Astrocyte (in vitro differentiated cells and primary cell): ENCODE data around the gene ITPRIP.

Source experiments
- EZH2 ChIP-seq: IDR thresholded peaks from 2 replicates; pipeline ENCODE4 v1.6.1; 2012; ENCODE audit warnings: mild to moderate bottlenecking, low read length, inconsistent platforms; ENCODE audit not compliant: insufficient read depth
- TF ChIP-seq, protein P1 (sequence below): IDR thresholded peaks from 2 replicates; pipeline ENCODE4 v1.5.1; 2011; ENCODE audit warnings: low read depth, mild to moderate bottlenecking, inconsistent platforms, low read length, moderate library complexity; ENCODE audit not compliant: insufficient read depth

DNA sequence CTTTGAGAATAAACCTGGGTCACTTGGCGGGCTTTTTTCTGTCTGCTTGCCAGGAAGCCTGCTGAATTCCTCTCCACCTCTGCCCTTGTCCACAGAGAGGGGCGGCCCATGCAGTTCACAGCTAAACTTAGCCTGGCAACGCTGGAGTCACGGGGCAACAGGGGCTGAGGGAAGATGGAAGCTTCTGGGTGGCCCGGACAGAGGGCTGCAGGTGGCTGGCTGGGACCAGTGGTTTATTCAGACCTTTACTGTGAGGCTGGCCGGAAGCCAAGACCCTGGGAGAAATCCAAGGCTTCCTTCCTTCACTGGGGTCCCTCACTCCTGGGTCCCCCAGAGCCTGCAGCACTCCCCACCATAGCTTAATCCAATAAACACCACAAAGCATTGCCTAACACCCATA lies 17.0 kb downstream of the ITPRIP start:
- TF ChIP-seq, protein P1, sequence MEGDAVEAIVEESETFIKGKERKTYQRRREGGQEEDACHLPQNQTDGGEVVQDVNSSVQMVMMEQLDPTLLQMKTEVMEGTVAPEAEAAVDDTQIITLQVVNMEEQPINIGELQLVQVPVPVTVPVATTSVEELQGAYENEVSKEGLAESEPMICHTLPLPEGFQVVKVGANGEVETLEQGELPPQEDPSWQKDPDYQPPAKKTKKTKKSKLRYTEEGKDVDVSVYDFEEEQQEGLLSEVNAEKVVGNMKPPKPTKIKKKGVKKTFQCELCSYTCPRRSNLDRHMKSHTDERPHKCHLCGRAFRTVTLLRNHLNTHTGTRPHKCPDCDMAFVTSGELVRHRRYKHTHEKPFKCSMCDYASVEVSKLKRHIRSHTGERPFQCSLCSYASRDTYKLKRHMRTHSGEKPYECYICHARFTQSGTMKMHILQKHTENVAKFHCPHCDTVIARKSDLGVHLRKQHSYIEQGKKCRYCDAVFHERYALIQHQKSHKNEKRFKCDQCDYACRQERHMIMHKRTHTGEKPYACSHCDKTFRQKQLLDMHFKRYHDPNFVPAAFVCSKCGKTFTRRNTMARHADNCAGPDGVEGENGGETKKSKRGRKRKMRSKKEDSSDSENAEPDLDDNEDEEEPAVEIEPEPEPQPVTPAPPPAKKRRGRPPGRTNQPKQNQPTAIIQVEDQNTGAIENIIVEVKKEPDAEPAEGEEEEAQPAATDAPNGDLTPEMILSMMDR, result no peak
- TF ChIP-seq EZH2, result no peak
